Neural progenitor cell (in vitro differentiated cells): ENCODE results near the gene CNOT4. TPM values are rescaled to one million over a fixed set of nuclear protein-coding genes. Genes with fewer than 3 reads are reported as not detected.

Experiments used
- DNase-seq: peaks from one replicate; pipeline ENCODE4 v3.0.0-alpha.2; 2016; ENCODE audit warnings: low spot score
- H2AFZ ChIP-seq: fragments of 200-600 bp; sonication (generic); replicated peaks from 2 replicates; pipeline ENCODE4 v1.6.1; 2016; ENCODE audit warnings: antibody characterized with exemption
- H3F3A ChIP-seq: fragments of 200-600 bp; sonication (generic); 2 replicates; pipeline ENCODE4 v1.6.1; 2016; ENCODE audit warnings: antibody characterized with exemption, low read depth
- H3K27ac ChIP-seq: fragments of 200-600 bp; sonication (generic); 2 replicates; pipeline ENCODE4 v1.5.1; 2016; ENCODE audit warnings: mild to moderate bottlenecking
- H3K27me3 ChIP-seq: fragments of 200-600 bp; sonication (generic); 2 replicates; pipeline ENCODE4 v1.6.1; 2016; ENCODE audit warnings: mild to moderate bottlenecking, moderate library complexity
- H3K36me3 ChIP-seq: fragments of 200-600 bp; sonication (generic); 2 replicates; pipeline ENCODE4 v1.5.1; 2016
- H3K4me1 ChIP-seq: fragments of 200-600 bp; sonication (generic); 2 replicates; pipeline ENCODE4 v1.6.1; 2016; ENCODE audit warnings: mixed run types
- H3K4me2 ChIP-seq: fragments of 200-600 bp; sonication (generic); 2 replicates; pipeline ENCODE4 v1.6.1; 2016
- H3K4me3 ChIP-seq: fragments of 200-600 bp; sonication (generic); 2 replicates; pipeline ENCODE4 v1.5.1; 2016
- H3K79me2 ChIP-seq: fragments of 200-600 bp; sonication (generic); 2 replicates; pipeline ENCODE4 v1.6.1; 2016; ENCODE audit warnings: low read depth
- H3K9ac ChIP-seq: fragments of 200-600 bp; sonication (generic); 2 replicates; pipeline ENCODE4 v1.6.1; 2016
- H3K9me3 ChIP-seq: fragments of 200-600 bp; sonication (generic); 2 replicates; pipeline ENCODE4 v1.5.1; 2016; ENCODE audit warnings: low read depth
- H4K20me1 ChIP-seq: fragments of 200-600 bp; sonication (generic); 2 replicates; pipeline ENCODE4 v1.6.1; 2016; ENCODE audit warnings: low read depth
- H3K27ac Mint-ChIP-seq: 3 replicates; pipeline ENCODE4 v1.8.0; 2021; ENCODE audit warnings: mixed read lengths
- H3K27me3 Mint-ChIP-seq: 2 replicates; pipeline ENCODE4 v1.8.0; 2022; ENCODE audit warnings: low read depth, mild to moderate bottlenecking, inconsistent platforms, moderate library complexity, mixed read lengths; ENCODE audit not compliant: insufficient read depth
- H3K36me3 Mint-ChIP-seq: 3 replicates; pipeline ENCODE4 v1.8.0; 2021; ENCODE audit warnings: mixed read lengths
- H3K4me1 Mint-ChIP-seq: 3 replicates; pipeline ENCODE4 v1.8.0; 2021; ENCODE audit warnings: mixed read lengths
- H3K4me3 Mint-ChIP-seq: 3 replicates; pipeline ENCODE4 v1.8.0; 2021; ENCODE audit warnings: mild to moderate bottlenecking, moderate library complexity, mixed read lengths
- H3K9me3 Mint-ChIP-seq: 3 replicates; pipeline ENCODE4 v1.8.0; 2020; ENCODE audit warnings: mixed read lengths
- CTCF ChIP-seq: fragments of 200-600 bp; sonication (generic); IDR thresholded peaks from 2 replicates; pipeline ENCODE4 v1.5.1; 2017; ENCODE audit warnings: antibody characterized with exemption, mild to moderate bottlenecking
- EZH2 ChIP-seq: fragments of 200-600 bp; sonication (generic); IDR thresholded peaks from 2 replicates; pipeline ENCODE4 v1.6.1; 2017; ENCODE audit warnings: antibody characterized with exemption, mild to moderate bottlenecking, moderate library complexity
- EZH2phosphoT487 ChIP-seq: fragments of 200-600 bp; sonication (generic); IDR thresholded peaks from 2 replicates; pipeline ENCODE4 v1.6.1; 2017; ENCODE audit warnings: antibody characterized with exemption
- total RNA-seq: library from RNA; depleted of rRNA; stranded (reverse); fragments of >200 nt; gene quantifications from 2 replicates; pipeline ENCODE4 v1.2.3, GENCODE V29; 2015; ENCODE audit warnings: low replicate concordance

The CNOT4 gene
- total RNA-seq, 1 donor from 2014 or later, result 21.4 TPM

DNA sequence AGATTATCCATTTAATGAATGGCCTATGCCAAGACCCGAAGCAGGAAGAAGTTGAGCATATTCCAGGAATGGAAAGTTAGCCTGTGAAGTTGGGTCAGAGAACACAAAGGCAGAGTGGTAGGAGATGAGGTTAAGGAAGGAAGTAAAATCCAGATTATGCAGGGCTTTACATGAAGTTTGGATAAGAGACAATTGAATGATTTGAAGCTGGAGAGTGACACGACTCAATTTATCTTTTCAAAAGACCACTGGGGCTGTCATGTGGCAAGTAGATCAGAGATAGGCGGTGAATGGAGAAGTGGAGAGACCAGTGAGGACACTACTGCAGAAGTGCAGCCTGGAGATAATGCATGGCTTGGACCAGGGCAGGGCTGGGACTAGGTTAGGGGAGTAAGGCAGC lies 7.2 kb upstream of the CNOT4 start:
- Histone ChIP-seq H3K4me3 (no peak overlapping the region), H3K79me2 (no peaks in the 10 kb centered on the region), H3K4me1 (no peaks in the 10 kb centered on the region), H3K27me3 (no peaks in the 10 kb centered on the region), H4K20me1 (no peaks in the 10 kb centered on the region), H3F3A (no peaks in the 10 kb centered on the region), H3K27ac (no peak overlapping the region), H2AFZ (peak overlapping the region; percentile 19), H3K9ac (no peak overlapping the region), H3K9me3 (no peaks in the 10 kb centered on the region), H3K36me3 (no peaks in the 10 kb centered on the region), H3K4me2 (no peak overlapping the region)
- Mint-ChIP-seq H3K36me3 (no peaks in the 10 kb centered on the region), H3K4me3 (no peak overlapping the region), H3K27ac (no peak overlapping the region), H3K27me3 (no peaks in the 10 kb centered on the region), H3K4me1 (peaks cover 21% of the 10 kb centered on the region), H3K9me3 (no peaks in the 10 kb centered on the region)
- DNase-seq, result no peak
- no peak for TF ChIP-seq EZH2
- no peak for TF ChIP-seq CTCF
- TF ChIP-seq EZH2phosphoT487, result no peak

DNA sequence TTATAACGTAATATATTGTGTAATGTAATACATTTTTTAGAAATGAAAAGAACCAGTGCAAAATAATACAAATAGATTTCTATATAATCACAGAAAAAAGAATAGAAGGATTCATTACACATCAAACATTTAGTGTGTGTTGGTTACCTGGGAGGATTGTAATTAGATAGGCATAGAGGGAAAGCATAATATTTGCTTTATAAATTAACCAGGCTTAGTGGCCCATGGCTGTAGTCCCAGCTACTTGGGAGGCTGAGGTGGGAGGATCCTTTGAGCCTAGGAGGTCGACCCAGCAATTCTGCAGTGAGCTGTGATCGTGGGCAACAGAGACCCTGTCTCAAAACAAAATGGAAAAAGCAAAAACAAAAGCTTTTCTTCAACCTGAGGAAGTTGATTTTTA lies 5.0 kb upstream of the CNOT4 start:
- H3K36me3 Mint-ChIP-seq, result no peaks in the 10 kb centered on the region
- H4K20me1 ChIP-seq, result no peaks in the 10 kb centered on the region
- H3K9me3 ChIP-seq, result no peaks in the 10 kb centered on the region
- no peak overlapping the region for H3K4me3 ChIP-seq
- H3K27ac Mint-ChIP-seq, result no peak overlapping the region
- H3K4me1 Mint-ChIP-seq, result peaks cover 19% of the 10 kb centered on the region
- H3K4me2 ChIP-seq, result no peak overlapping the region
- H3K9me3 Mint-ChIP-seq, result no peaks in the 10 kb centered on the region
- TF ChIP-seq CTCF (no peak), EZH2 (no peak), EZH2phosphoT487 (no peak)
- no peak overlapping the region for H3K9ac ChIP-seq
- H2AFZ ChIP-seq, result no peak overlapping the region
- H3K4me3 Mint-ChIP-seq, result no peak overlapping the region
- H3F3A ChIP-seq, result no peaks in the 10 kb centered on the region
- H3K27me3 Mint-ChIP-seq, result no peaks in the 10 kb centered on the region
- H3K27me3 ChIP-seq, result peaks cover 8% of the 10 kb centered on the region
- no peaks in the 10 kb centered on the region for H3K79me2 ChIP-seq
- H3K27ac ChIP-seq, result no peak overlapping the region
- DNase-seq, result no peak
- no peaks in the 10 kb centered on the region for H3K36me3 ChIP-seq
- H3K4me1 ChIP-seq, result no peaks in the 10 kb centered on the region

- Histone ChIP-seq H3K4me1 (peaks cover 12% of the 10 kb centered on the region), H3K27me3 (peaks cover 8% of the 10 kb centered on the region), H3K4me2 (no peak overlapping the region), H3K4me3 (no peak overlapping the region), H3F3A (peaks cover 5% of the 10 kb centered on the region), H2AFZ (no peak overlapping the region), H3K9me3 (no peaks in the 10 kb centered on the region), H3K9ac (no peak overlapping the region), H4K20me1 (peaks cover 21% of the 10 kb centered on the region), H3K79me2 (peaks cover 25% of the 10 kb centered on the region), H3K36me3 (no peaks in the 10 kb centered on the region), H3K27ac (no peak overlapping the region)
- peak; percentile 71 for DNase-seq
- no peak overlapping the region for H3K27ac Mint-ChIP-seq
- no peaks in the 10 kb centered on the region for H3K9me3 Mint-ChIP-seq
- no peak for TF ChIP-seq EZH2phosphoT487
- peak; percentile 61 for TF ChIP-seq CTCF
- TF ChIP-seq EZH2, result no peak
- no peaks in the 10 kb centered on the region for H3K27me3 Mint-ChIP-seq
- H3K4me3 Mint-ChIP-seq, result no peak overlapping the region
- H3K4me1 Mint-ChIP-seq, result peaks cover 15% of the 10 kb centered on the region
- H3K36me3 Mint-ChIP-seq, result no peaks in the 10 kb centered on the region
These were observed 2.4 kb upstream of the CNOT4 start for GRCh38 chr7:135512135-135512887.
